HCT116 (cell line): ENCODE results near the gene ADCY1. TPM values are rescaled to one million over a fixed set of nuclear protein-coding genes. Genes with fewer than 3 reads are reported as not detected.

Source experiments
- ATAC-seq: fragments of 200-7000 bp; cut with Tn5 transposase; 2 replicates; pipeline ENCODE4 v1.9.1; 2020; ENCODE audit warnings: mild to moderate bottlenecking, moderate library complexity
- BruUV-seq: library from RNA; stranded (reverse); fragments of 400-500 nt; replicated peaks from 2 replicates; lab custom pipeline; 2021; lab: Mats Ljungman, UMichigan
- CTCF ChIA-PET: fragments of 300-600 bp; sonication (Branson Sonifier 250); formaldehyde crosslinking; loops from one replicate; lab custom pipeline; 2021; ENCODE audit warnings: antibody characterized with exemption; lab: Charles Lee
- POLR2A ChIA-PET: fragments of 300-600, 350-600 bp; sonication (Branson Sonifier 250); formaldehyde crosslinking; loops from one replicate; lab custom pipeline; 2021; ENCODE audit warnings: antibody characterized with exemption; lab: Charles Lee
- RAD21 ChIA-PET, 2 experiments: fragments of 300-600 bp; sonication (Branson Sonifier 250); formaldehyde crosslinking; loops; one replicate each; lab custom pipeline; 2023; ENCODE audit warnings: low total read pairs in 2 of 2; ENCODE audit not compliant: uncharacterized antibody in 2 of 2, unreplicated experiment in 2 of 2, low non-redundant PET in 1 of 2; lab: Charles Lee
- DNase-seq: peaks from one replicate; pipeline ENCODE4 v3.0.0-alpha.2; 2010; ENCODE audit warnings: low read depth, low spot score
- H2AFZ ChIP-seq: fragments of 200-600 bp; shearing (Covaris generic), sonication (generic); 2 replicates; pipeline ENCODE4 v1.6.1; 2017; ENCODE audit warnings: low read depth, mixed run types, mixed read lengths, antibody characterized with exemption, low read length; ENCODE audit not compliant: poor library complexity, severe bottlenecking
- H3K27ac ChIP-seq: 2 replicates; pipeline ENCODE4 v1.5.1; 2012; ENCODE audit warnings: low read depth, low read length
- H3K27me3 ChIP-seq: fragments of 200-600 bp; sonication (generic); 2 replicates; pipeline ENCODE4 v1.6.1; 2016; ENCODE audit warnings: mixed run types, low read length, mixed read lengths; ENCODE audit not compliant: insufficient read depth
- H3K36me3 ChIP-seq, 2 experiments: fragments of 200-500 bp in 1 of 2; fragments of 200-600 bp in 1 of 2; sonication (Bioruptor generic) in 1 of 2; sonication (generic) in 1 of 2; 2 replicates each; pipeline versions ENCODE4 v1.5.1 to v1.6.1; 2014 to 2016; ENCODE audit warnings: low read length in 2 of 2, inconsistent platforms in 1 of 2, mixed read lengths in 1 of 2, mixed run types in 1 of 2; ENCODE audit not compliant: insufficient read depth in 2 of 2, control insufficient read depth in 1 of 2
- H3K4me1 ChIP-seq, 2 experiments: fragments of 200-600 bp in 1 of 2; sonication (generic) in 1 of 2; 2 replicates each; pipeline versions ENCODE4 v1.5.1 to v1.6.1; 2012 to 2017; ENCODE audit warnings: low read length in 2 of 2, inconsistent platforms in 1 of 2, mild to moderate bottlenecking in 1 of 2, mixed read lengths in 1 of 2, mixed run types in 1 of 2, moderate library complexity in 1 of 2; ENCODE audit not compliant: insufficient read depth in 2 of 2, control insufficient read depth in 1 of 2
- H3K4me2 ChIP-seq: fragments of 200-600 bp; sonication (generic); 2 replicates; pipeline ENCODE4 v1.6.1; 2017; ENCODE audit warnings: mixed run types, low read length, mixed read lengths
- H3K4me3 ChIP-seq, 2 experiments: fragments of 200-600 bp in 1 of 2; sonication (generic) in 1 of 2; replicated peaks in 1 of 2; 2 replicates each; pipeline ENCODE4 v1.5.1; 2011 to 2016; ENCODE audit warnings: low read length in 2 of 2, control low read depth in 1 of 2, low read depth in 1 of 2, mild to moderate bottlenecking in 1 of 2, mixed read lengths in 1 of 2, mixed run types in 1 of 2
- H3K79me2 ChIP-seq: fragments of 200-600 bp; sonication (generic); 2 replicates; pipeline ENCODE4 v1.6.1; 2017; ENCODE audit warnings: mild to moderate bottlenecking, mixed run types, low read length, moderate library complexity, mixed read lengths; ENCODE audit not compliant: insufficient read depth
- H3K9ac ChIP-seq: fragments of 200-600 bp; sonication (generic); 2 replicates; pipeline ENCODE4 v1.6.1; 2016; ENCODE audit warnings: low read length, mixed read lengths
- H3K9me2 ChIP-seq: fragments of 200-600 bp; sonication (generic), shearing (Covaris generic); 2 replicates; pipeline ENCODE4 v1.6.1; 2017; ENCODE audit warnings: mixed run types, mild to moderate bottlenecking, moderate library complexity; ENCODE audit not compliant: insufficient read depth
- H3K9me3 ChIP-seq, 2 experiments: fragments of 200-500 bp in 1 of 2; fragments of 200-600 bp in 1 of 2; sonication (Bioruptor generic) in 1 of 2; sonication (generic) in 1 of 2; 2 replicates each; pipeline ENCODE4 v1.6.1; 2014 to 2017; ENCODE audit warnings: low read length in 2 of 2, mixed read lengths in 2 of 2, inconsistent platforms in 1 of 2, low read depth in 1 of 2, mild to moderate bottlenecking in 1 of 2, mixed run types in 1 of 2, moderate library complexity in 1 of 2; ENCODE audit not compliant: control insufficient read depth in 1 of 2, insufficient read depth in 1 of 2
- H4K20me1 ChIP-seq: fragments of 200-600 bp; sonication (generic), shearing (Covaris generic); 2 replicates; pipeline ENCODE4 v1.6.1; 2017; ENCODE audit warnings: mixed run types, mild to moderate bottlenecking, moderate library complexity; ENCODE audit not compliant: insufficient read depth
- CBX3 ChIP-seq: IDR thresholded peaks from 2 replicates; pipeline ENCODE4 v1.6.1; 2012; ENCODE audit warnings: low read depth
- CEBPB ChIP-seq: IDR thresholded peaks from 2 replicates; pipeline ENCODE4 v1.6.1; 2012; ENCODE audit warnings: low read depth
- EGR1 ChIP-seq: IDR thresholded peaks from 2 replicates; pipeline ENCODE4 v1.6.1; 2012; ENCODE audit warnings: low read depth
- EZH2 ChIP-seq: fragments of 200-600 bp; sonication (generic); IDR thresholded peaks from 2 replicates; pipeline ENCODE4 v1.6.1; 2017; ENCODE audit warnings: antibody characterized with exemption, mixed run types
- EZH2phosphoT487 ChIP-seq: fragments of 200-600 bp; IDR thresholded peaks from 2 replicates; pipeline ENCODE4 v1.6.1; 2018; ENCODE audit warnings: antibody characterized with exemption, borderline replicate concordance
- POLR2A ChIP-seq: IDR thresholded peaks from 2 replicates; pipeline ENCODE4 v1.7.0; 2011; ENCODE audit warnings: borderline replicate concordance; ENCODE audit not compliant: insufficient read depth, insufficient read length; ENCODE audit errors: extremely low read depth
- POLR2AphosphoS5 ChIP-seq: IDR thresholded peaks from 2 replicates; pipeline ENCODE4 v1.6.1; 2011; ENCODE audit warnings: mild to moderate bottlenecking, low read depth, low read length, moderate library complexity
- RAD21 ChIP-seq: IDR thresholded peaks from 2 replicates; pipeline ENCODE4 v1.6.1; 2012; ENCODE audit warnings: low read depth, mild to moderate bottlenecking
- SIN3A ChIP-seq: IDR thresholded peaks from 2 replicates; pipeline ENCODE4 v1.6.1; 2012; ENCODE audit warnings: low read depth
- SRF ChIP-seq: IDR thresholded peaks from 2 replicates; pipeline ENCODE4 v1.6.1; 2012; ENCODE audit warnings: low read depth
- ZFX ChIP-seq: fragments of 450-650 bp; IDR thresholded peaks from 2 replicates; pipeline ENCODE4 v1.6.1; 2017
- intact Hi-C: fragments of 100-400 bp; cut with micrococcal nuclease; formaldehyde crosslinking; loops from 2 replicates; pipeline ENCODE4 v1.10.0; 2022
- total RNA-seq: library from RNA; stranded (reverse); gene quantifications from one replicate; pipeline ENCODE4 v1.2.1, GENCODE V29; 2021; ENCODE audit not compliant: unreplicated experiment
- TF ChIP-seq, protein P1 (sequence below): IDR thresholded peaks from 2 replicates; pipeline ENCODE4 v1.6.1; 2012; ENCODE audit warnings: low read depth
- TF ChIP-seq, protein P2 (sequence below): IDR thresholded peaks from 2 replicates; pipeline ENCODE4 v1.6.1; 2012
- TF ChIP-seq, protein P3 (sequence below): IDR thresholded peaks from 2 replicates; pipeline ENCODE4 v1.6.1; 2012
- TF ChIP-seq, protein P4 (sequence below), 3 experiments: fragments of 200-600 bp in 1 of 3; sonication (generic) in 1 of 3; IDR thresholded peaks in 2 of 3; conservative IDR thresholded peaks in 1 of 3; 2 replicates each; pipeline ENCODE4 v1.5.1; 2012 to 2017; ENCODE audit warnings: low read depth in 2 of 3, low read length in 2 of 3, antibody characterized with exemption in 1 of 3, borderline replicate concordance in 1 of 3, control low read depth in 1 of 3, mild to moderate bottlenecking in 1 of 3, mixed read lengths in 1 of 3, mixed run types in 1 of 3, moderate library complexity in 1 of 3; ENCODE audit not compliant: insufficient read depth in 1 of 3
- TF ChIP-seq, protein P5 (sequence below): IDR thresholded peaks from 2 replicates; pipeline ENCODE4 v1.6.1; 2011; ENCODE audit warnings: mild to moderate bottlenecking, low read length, moderate library complexity; ENCODE audit not compliant: insufficient replicate concordance; ENCODE audit errors: extremely low read depth

Gene ADCY1
- total RNA-seq, 1 experiment from 2014 or later: 0.05 TPM

DNA sequence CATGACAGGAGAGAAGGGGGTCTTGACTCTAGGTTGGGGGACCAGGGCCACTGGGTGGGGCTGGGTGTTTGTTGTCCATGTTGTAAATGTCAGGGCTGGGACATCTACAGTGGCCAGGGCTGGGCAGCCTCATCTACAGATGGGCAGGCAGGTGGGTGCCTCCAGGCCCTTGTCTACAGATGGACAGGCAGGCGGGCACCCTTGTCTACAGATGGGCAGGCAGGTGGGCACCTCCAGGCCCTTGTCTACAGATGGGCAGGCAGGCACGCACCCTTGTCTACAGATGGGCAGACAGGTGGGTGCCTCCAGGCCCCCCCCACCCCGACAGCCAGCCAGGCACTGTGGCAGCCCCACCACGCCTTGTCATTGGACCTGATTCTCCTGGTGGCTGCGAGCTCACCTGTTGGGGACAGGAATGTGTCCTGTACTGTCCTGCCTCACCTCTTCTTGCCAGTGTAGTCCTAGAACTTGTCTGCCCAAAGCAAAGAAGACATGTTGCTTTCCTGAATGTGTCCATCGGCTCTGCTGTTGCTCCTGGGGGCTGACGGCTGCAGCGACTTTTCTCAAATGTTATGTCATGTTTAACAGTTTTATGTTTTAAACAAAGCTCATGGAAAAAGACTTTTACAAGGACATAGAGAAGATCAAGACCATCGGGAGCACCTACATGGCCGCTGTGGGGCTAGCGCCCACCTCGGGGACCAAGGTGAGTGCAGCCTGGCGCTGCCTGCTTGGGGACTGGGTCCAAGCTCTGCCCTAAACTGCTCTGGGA is 129.9 kb downstream of the ADCY1 start:
- Histone ChIP-seq H3K27ac (no peak overlapping the region), H3K4me1 (no peaks in the 10 kb centered on the region), H3K9me2 (no peaks in the 10 kb centered on the region), H3K9me3 (no peaks in the 10 kb centered on the region), H3K9ac (no peak overlapping the region), H2AFZ (no peak overlapping the region), H4K20me1 (no peaks in the 10 kb centered on the region), H3K4me3 (no peak overlapping the region), H3K4me2 (no peak overlapping the region), H3K27me3 (peaks cover 53% of the 10 kb centered on the region), H3K79me2 (no peaks in the 10 kb centered on the region), H3K36me3 (no peaks in the 10 kb centered on the region)
- DNase-seq (no peak), ATAC-seq (no peak)
- no TSS peak for BruUV-seq
- ChIA-PET CTCF (no interaction called here), RAD21 (no interaction called here), POLR2A (no interaction called here)
- TF ChIP-seq CBX3 (no peak), EZH2 (no peak), POLR2AphosphoS5 (no peak), POLR2A (no peak), RAD21 (no peak), ZFX (no peak), SIN3A (no peak), EZH2phosphoT487 (no peak), SRF (no peak), EGR1 (no peak), CEBPB (no peak)
- TF ChIP-seq, protein P1, sequence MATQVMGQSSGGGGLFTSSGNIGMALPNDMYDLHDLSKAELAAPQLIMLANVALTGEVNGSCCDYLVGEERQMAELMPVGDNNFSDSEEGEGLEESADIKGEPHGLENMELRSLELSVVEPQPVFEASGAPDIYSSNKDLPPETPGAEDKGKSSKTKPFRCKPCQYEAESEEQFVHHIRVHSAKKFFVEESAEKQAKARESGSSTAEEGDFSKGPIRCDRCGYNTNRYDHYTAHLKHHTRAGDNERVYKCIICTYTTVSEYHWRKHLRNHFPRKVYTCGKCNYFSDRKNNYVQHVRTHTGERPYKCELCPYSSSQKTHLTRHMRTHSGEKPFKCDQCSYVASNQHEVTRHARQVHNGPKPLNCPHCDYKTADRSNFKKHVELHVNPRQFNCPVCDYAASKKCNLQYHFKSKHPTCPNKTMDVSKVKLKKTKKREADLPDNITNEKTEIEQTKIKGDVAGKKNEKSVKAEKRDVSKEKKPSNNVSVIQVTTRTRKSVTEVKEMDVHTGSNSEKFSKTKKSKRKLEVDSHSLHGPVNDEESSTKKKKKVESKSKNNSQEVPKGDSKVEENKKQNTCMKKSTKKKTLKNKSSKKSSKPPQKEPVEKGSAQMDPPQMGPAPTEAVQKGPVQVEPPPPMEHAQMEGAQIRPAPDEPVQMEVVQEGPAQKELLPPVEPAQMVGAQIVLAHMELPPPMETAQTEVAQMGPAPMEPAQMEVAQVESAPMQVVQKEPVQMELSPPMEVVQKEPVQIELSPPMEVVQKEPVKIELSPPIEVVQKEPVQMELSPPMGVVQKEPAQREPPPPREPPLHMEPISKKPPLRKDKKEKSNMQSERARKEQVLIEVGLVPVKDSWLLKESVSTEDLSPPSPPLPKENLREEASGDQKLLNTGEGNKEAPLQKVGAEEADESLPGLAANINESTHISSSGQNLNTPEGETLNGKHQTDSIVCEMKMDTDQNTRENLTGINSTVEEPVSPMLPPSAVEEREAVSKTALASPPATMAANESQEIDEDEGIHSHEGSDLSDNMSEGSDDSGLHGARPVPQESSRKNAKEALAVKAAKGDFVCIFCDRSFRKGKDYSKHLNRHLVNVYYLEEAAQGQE: no peak
- TF ChIP-seq, protein P2, sequence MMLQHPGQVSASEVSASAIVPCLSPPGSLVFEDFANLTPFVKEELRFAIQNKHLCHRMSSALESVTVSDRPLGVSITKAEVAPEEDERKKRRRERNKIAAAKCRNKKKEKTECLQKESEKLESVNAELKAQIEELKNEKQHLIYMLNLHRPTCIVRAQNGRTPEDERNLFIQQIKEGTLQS: no peak
- TF ChIP-seq, protein P3, sequence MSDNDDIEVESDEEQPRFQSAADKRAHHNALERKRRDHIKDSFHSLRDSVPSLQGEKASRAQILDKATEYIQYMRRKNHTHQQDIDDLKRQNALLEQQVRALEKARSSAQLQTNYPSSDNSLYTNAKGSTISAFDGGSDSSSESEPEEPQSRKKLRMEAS: no peak
- TF ChIP-seq, protein P4, sequence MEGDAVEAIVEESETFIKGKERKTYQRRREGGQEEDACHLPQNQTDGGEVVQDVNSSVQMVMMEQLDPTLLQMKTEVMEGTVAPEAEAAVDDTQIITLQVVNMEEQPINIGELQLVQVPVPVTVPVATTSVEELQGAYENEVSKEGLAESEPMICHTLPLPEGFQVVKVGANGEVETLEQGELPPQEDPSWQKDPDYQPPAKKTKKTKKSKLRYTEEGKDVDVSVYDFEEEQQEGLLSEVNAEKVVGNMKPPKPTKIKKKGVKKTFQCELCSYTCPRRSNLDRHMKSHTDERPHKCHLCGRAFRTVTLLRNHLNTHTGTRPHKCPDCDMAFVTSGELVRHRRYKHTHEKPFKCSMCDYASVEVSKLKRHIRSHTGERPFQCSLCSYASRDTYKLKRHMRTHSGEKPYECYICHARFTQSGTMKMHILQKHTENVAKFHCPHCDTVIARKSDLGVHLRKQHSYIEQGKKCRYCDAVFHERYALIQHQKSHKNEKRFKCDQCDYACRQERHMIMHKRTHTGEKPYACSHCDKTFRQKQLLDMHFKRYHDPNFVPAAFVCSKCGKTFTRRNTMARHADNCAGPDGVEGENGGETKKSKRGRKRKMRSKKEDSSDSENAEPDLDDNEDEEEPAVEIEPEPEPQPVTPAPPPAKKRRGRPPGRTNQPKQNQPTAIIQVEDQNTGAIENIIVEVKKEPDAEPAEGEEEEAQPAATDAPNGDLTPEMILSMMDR (IDR thresholded peaks at IDR 0.05 in 2 of 3, conservative IDR thresholded peaks at IDR 0.05 in 1 of 3; ENCODE audit: borderline replicate concordance in 1 of 3, insufficient read depth in 1 of 3, low read depth in 2 of 3, low read length in 2 of 3): no peak
- TF ChIP-seq, protein P5, sequence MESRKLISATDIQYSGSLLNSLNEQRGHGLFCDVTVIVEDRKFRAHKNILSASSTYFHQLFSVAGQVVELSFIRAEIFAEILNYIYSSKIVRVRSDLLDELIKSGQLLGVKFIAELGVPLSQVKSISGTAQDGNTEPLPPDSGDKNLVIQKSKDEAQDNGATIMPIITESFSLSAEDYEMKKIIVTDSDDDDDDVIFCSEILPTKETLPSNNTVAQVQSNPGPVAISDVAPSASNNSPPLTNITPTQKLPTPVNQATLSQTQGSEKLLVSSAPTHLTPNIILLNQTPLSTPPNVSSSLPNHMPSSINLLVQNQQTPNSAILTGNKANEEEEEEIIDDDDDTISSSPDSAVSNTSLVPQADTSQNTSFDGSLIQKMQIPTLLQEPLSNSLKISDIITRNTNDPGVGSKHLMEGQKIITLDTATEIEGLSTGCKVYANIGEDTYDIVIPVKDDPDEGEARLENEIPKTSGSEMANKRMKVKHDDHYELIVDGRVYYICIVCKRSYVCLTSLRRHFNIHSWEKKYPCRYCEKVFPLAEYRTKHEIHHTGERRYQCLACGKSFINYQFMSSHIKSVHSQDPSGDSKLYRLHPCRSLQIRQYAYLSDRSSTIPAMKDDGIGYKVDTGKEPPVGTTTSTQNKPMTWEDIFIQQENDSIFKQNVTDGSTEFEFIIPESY: no peak
- intact Hi-C loops: no loop called here
